Measurements from ENCODE around the gene DCST2. TPM values are rescaled to one million over a fixed set of nuclear protein-coding genes. Genes with fewer than 3 reads are reported as not detected.
A peak's percentile ranks its signal among the peaks of the same experiment; 100 is the strongest.

The DCST2 gene
- total RNA-seq, 1 donor from 2014 or later, result not detected

DNA sequence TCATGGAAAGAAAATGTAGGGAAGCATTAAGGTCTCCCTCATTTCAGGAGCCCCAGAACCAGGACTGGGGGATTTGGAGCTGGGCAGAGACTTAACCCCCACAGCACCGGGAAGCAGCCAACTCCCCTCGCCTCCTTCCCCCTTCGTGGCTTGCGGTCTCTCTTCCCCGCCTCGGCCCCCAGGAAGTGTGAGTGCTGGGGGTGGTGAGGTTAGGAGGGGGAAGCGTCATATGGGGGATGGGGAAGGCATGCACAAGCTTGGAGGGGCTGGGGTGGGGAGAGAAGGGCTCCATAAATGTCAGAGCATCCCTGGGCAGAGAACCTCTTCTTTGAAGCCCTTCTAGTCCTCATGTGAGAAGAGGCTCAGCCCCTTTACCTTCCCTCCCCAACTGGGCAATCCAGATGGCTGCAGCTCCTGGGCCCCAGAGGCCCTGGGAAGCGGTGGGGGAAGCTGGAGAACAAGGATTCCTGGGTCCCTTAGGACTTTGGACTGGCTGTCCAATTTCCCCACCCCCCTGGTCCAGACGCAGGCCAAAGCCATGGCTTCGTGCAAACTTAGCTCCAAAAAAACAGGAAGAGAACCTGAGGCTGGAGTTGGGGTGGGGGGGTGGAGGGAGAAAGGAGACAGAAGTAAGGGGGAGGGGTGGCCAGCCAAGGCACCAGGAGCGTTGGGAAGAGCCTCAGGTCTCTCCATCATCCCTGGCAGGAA is 23.2 kb downstream of the DCST2 start:
- no peak for DNase-seq (ENCODE audit: low spot score)

DNA sequence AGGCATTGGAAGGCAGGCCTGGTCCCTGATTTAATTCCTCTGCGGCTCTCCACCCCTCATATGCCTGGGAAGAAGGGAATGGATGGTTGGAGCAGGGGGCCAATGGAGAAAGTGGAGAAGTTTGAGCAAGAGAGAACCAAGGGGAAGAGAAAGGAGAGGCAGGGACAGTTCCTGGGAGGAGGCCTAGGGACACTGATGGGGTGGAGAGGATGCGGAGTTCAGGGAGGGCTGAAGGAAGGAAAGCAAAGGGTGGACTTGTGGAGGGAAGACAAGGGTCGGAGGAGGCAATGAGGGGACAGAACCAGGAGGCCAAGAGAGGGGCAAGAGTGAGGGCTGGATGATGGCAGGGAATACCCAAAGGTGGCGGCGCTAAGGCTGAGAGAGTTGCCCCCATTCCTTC is 23.8 kb downstream of the DCST2 start:
- no peak for DNase-seq (ENCODE audit: low spot score)

DNA sequence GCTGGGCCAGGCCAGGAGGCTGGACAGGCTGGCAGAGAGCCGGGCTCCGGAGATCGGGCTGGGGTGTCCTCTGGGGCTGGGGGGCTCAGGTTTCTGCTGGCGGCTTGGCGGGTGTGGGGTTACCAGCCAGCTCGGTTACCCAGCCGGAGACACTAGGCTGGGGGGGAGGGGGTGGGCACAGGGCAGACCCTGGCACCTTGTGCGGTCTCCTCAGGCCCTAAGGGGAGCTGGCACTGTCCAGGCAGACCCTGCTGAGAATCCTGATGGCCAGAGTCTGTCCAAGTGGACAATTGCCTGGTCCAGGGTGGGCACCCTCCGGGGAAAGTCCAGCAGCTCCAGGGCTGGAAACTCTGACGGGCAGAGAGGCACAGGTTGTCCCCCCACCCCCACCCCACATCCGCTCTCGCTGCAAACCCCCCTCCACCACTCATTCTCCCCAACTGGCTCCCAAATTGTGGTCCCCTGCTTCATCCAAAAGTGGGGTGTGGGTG is 24.3 kb downstream of the DCST2 start:
- DNase-seq (ENCODE audit: low spot score), result no peak

DNA sequence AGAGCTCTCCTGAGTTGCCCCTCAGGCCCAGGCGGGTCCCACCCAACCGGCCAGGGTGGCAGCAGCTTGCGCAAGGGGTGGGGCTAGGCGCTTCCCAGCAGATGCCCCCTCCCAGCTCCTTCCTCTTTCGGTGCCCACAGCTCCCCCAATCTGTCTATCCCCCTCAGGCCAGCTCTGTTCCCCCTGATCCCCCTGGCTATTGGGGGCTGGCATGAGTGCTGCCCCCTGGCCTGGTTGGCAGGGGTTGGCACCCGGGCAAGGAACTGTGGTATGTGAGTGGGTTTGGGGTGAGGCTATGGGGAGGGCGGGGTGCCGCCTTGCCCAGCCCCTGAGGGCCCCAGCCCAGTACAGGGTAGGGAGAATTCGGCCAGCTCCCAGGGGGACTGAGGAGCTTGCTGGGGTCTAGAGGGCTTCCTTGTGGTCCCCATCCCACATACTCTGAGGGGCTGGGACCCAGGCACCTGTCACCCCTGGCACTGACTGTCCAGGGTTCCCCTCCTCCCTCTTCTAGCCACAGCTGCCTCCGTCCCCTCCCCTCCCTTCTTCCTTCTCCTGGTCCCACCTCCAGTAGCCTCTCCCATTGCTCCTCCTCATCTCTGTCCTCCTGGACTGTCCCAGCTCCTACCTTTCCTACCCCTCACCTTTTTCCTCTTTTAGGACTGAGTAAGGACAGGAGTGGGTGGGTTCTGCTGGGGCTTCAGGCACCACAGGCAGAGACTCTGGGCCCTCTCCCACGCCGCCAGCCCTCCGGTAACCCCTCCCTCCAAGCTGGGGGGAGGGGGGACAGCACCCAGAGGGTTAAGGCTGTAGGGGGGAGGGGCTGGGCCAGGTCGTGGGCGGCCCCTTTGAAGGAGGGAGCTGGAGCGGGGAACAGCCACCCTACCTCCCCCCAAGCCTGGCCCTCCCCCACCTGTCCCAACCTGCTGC is 25.3 kb downstream of the DCST2 start:
- DNase-seq (ENCODE audit: low spot score), result no peak

DNA sequence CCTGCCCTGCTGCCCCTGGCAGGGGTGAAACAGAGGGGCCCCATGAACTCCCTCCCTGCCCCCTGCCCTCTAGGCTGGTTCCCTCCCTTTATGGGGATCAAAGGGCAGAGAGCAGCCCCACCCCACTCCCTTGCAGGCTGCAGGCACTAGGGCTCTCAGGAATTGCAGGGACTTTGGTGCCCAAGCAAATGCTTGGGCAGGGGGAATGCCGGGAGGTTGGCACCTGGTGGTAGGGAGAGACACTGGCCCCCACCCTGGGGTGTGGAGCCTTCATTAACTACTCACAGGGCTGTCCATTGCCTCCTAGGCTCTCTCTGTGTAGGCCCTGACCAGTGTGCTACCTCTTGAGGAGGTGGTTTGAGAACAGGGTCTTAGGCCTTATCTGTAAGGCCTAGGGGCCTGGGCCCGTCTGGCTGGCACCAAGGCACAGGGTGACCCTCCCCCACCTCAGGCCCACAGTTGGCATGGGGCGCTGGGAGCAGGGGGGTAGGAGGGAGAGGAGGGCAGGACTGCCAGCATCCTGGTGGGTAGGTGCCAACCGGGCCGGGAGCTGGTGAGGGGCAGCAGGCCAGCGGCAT is 26.2 kb downstream of the DCST2 start:
- DNase-seq (ENCODE audit: low spot score), result no peak

DNA sequence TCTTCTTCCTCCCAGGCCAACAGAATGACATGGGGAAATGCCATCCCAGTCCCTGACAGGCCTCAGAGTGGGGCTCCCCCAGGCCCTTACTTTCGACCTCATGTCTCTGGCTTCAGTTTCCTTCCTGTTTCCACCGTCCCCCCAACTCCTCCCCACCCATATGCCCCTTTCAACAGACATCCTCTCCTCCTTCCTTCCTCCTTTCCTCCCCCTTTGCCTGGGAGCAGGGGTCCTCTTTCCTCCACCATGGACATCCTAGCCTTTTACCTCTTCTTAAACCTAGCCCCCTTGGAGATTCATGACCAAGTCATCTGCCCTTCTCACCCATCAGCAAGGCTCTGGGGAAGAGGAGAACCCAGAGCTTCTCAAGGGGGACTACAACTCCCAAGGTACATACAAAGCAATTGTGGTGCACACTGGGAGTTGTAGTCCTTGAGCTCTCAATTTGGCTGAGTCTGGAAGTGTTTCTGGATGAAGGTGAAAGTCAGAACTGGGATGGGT is 26.9 kb downstream of the DCST2 start:
- DNase-seq (ENCODE audit: low spot score), result peak; percentile 37

DNA sequence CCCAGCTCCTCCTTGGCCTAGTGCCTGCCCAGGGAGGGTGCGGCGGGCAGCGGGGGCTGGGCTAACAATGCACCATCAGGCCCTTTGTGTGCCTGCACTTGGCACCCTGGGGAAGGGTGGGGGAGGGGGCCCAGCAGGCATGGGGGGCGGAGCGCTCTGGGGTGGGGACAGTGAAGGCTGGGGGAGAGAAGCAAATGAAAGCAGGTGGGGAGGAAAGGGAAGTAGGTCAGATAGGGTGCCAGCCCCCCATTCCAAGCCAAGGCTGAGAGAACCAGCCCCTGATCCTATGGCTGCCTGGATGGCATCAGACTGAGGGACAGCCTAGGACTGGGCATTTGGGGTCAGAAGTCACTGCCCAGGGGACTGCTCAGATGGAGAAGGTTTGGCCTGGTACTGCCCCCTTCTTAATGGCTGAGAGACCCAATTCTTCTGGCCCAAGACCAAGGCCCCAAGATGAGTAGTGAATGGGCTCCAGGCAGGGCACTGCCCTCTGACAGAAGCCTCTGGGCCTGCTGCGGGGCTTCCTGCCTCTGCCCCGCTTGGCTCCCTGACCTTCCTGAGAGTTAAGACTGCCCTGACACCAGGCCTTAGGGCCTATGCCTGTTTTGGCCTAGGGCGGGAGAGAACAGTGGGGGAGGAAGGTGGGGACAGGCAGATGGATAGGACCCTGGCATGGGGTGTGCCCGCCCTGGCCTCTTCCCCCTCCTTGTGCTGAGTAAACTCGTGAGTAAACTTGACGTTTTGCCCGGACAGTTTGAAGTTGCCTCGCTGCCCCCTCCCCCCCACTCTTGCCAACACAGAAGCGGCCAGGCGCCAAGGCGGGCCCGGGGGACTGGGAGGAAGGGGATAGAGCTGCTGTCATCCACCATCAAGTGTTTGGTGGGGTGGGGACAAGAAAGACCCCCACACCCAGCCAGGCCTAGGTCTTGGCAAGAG is 28.2 kb downstream of the DCST2 start:
- no peak for DNase-seq (ENCODE audit: low spot score)

DNA sequence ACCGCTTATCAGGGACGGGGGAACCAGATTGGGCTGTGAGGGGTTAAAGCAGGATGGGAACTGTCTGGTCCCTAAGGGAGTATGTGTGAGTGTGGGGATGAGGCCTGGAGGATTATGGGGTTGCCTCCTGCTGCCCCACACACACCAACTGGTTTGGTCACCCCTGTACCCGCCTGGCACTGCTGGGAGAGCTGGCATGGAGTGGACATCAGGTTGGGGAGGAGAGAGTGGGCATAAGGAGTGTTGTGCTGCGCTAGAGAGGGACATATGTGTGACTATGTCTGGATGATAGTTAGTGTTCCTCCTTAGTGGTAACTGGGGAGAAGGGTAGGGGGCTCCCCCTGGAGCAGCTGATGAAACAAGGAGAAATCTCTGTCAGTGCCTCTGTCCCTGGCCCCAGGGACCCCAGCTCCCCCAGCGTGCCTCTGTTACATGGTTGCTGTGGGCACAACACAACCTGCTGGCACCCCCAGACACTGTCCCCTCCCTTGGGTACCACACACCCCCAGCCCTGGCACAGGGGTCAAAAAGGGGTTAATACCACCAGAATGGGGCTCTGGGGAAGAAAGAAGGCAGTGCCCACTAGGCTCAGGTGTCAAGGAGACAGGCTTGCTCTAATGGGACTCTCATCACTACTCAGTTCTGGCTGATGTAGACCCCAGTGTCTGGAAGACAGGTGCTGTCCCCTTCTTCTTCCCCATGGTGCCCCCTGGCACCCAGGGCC is 29.1 kb downstream of the DCST2 start:
- no peak for DNase-seq (ENCODE audit: low spot score)

DNA sequence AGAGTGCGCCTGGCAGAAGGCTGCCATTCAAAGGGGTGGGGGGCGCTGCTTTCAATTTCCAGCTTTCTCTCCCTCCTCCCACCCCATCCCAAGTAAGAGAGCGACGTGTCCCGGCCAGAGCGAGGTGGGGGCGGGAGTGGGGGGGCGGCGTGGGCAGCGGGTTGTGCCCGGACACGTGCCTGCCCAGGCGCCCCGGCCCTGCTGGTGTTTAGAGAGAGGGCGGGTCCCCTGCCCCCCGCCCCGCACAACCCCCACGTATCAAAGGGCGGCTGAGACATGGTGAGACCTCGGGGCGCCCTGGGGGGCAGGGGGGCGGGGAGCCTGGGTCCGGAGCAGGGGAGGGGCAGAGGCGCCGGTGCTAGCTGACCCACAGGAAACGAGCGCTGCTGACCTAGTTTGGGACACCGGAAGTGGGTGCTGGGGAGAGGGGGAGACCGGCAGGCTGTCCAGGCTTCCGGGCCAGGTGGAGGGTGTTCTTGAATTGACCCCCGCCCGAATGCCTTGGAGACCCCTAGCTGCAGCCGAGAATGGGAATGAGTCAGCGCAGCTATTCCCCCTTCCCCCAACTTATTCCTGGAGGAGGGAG is 29.7 kb downstream of the DCST2 start:
- DNase-seq (ENCODE audit: low spot score), result peak; percentile 48

DNA sequence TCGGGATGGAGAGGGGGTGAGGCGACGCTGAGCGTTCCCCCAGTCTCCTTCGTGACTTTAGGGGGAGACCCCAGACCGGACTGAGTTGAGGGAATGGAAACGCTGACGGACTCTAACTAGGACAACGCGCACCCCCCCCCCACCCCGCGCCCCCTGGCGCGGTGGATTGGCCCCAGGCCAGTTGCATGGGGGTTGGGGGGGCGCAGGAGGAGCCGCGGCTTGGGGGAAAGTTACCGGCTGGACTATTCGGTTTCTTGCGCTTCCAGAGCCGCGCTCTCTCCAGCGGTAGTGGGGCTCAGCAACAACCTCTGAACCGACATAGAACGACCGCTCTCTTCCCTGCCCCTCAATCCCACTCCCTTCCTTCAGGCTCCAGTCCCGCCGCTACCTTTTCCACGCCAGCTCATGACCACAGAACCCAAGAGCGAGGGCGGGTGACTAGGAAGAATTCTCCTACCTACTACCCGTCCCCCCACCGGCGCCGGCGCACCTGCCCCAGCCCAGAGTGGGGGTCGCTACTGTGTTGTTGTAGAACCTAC is 30.3 kb downstream of the DCST2 start:
- peak; percentile 39 for DNase-seq (ENCODE audit: low spot score)

DNA sequence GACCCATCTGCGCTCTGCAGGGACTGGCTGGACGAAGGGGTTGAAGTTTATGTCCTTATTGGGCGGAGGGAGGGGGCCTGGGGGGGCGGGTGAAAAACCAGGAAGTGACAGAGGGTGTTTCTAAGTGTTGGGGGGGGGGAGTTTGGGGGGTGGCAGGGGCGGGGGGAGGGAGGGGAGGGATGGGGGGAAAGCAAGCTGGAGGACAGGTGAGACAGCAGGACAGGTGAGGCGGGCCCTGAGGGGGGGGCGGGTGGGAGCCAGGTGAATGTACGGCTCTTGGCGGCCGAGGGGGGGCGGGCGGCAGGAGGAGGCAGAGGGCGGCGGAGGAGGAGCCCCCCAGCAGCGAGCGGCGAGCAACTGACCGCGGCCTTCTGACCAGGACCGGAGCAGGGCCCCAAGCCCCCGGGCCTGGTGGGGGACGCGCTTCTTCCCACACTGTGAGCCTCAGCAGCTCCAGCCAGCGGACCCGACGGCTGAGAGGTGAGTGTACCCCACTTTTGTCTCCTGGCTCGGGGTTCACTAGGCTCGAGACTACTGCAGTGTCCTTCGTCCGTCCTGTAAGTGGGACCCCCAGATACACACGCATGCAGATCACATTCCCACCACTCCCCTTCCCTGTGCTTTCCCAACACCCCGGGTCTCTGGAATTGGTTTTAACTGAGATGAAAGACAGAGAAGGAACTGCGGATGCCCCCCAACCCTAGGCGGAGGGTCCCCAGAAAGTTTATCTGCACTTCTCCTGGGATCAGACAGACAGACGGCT is 30.9 kb downstream of the DCST2 start, which contains the start of gene ZBTB7B:
TSS of gene ZBTB7B (plus strand) at position 339 of the 763 bp plus-strand sequence. CDS start 11,859 bp downstream, outside the sequence.
- peak; percentile 41 for DNase-seq (ENCODE audit: low spot score)

DNA sequence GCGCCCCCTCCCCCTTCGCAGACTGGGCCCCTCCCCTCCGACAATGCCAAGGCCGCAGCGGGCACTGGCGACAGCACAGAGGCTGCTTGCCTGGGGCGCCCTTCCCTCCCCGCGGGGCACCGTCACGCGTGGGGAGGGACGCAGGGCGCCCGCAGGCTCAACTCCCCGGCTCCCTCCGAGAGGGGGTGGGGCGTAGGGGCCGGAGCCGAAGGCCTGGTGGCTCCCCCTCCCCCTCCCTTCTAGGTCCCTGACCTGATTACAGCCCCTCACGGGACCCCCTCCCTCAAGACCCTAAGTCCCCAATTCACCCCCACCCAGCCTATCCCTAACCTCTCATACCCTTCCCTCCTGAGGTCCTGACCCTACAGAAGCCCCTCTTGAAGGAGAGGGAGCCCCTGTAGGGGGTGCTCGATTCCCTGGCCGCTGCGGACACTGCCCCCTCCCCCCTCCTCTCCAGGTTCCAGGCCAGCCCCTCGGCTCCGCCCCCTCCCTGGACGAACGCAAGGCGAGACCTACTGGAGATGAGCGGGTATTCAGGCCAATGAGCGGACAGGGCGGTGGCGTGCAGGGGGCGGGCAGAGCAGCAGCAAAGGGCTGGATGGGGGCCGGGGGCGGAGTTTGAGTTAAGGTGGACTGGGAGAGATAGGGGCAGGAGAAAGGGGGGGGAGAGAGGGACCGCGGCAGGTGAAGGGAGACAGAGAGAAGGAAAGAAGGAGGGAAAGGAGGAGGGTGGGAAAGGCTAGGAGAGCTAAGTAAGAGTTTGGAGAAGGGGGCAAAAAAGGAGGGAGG is 31.7 kb downstream of the DCST2 start:
- DNase-seq (ENCODE audit: low spot score), result peak; percentile 100

DNA sequence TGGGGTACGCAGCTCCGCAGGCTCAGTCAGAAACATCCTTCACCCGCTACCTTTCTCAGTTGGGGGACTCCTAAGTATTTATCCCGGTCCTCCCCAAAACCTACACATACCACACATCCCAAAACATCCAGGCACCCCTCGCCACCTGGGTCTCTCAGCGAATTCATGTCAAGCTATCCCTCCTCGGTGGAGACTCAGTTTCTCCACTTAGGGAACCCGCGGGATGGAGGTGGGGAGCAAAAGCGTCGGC is 32.2 kb downstream of the DCST2 start:
- DNase-seq (ENCODE audit: low spot score), result no peak

DNA sequence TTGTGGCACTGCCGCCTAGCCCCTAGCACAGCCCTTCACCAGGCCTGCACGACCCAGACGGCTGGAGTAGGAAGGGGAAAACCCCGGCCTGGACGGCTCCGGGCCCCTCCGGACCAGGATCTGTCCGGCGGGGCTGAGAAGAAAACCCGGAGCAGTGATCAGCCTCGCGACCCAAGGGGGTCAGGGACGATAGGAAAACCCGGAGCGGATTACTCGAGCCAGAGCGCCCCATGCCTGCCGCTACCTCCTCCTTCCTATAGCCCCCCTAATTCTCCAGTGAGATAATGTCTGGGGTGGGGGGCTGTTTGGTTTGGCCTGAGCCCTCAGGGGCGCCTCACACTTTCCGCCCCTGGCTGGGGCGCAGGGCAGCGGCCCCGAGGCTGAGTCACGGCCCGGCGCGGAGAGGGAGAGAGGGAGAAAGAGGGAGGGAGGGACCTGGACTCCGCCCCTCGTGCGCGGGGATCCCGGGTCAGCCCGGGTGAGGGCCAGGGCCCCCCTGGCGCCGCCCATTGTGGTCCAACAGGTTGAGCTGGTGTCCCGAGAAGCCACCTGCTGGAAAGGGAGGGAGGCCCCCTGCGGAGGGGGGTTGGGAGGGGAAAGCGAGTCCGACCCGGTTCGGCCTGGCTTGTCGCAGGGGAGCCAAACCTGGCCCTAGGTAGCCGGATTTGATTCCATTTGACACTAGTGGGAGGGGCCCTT is 32.7 kb downstream of the DCST2 start:
- DNase-seq (ENCODE audit: low spot score), result peak; percentile 96

DNA sequence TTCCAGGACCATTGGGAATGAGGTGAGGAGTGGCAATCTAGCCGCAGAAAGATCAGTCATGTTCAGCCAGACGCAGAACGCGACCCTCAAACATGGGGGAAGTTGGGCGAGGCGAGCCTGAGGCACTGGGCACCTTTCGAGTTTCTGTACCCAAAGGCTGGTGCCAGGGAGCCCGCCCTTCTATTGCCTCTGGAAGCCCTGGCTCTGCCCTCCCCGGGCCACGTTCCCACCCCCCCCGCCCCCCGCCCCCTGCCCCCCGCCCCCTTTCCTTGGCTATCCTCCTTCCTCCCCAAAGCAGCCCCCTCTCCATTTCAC is 33.2 kb downstream of the DCST2 start:
- DNase-seq (ENCODE audit: low spot score), result no peak

DNA sequence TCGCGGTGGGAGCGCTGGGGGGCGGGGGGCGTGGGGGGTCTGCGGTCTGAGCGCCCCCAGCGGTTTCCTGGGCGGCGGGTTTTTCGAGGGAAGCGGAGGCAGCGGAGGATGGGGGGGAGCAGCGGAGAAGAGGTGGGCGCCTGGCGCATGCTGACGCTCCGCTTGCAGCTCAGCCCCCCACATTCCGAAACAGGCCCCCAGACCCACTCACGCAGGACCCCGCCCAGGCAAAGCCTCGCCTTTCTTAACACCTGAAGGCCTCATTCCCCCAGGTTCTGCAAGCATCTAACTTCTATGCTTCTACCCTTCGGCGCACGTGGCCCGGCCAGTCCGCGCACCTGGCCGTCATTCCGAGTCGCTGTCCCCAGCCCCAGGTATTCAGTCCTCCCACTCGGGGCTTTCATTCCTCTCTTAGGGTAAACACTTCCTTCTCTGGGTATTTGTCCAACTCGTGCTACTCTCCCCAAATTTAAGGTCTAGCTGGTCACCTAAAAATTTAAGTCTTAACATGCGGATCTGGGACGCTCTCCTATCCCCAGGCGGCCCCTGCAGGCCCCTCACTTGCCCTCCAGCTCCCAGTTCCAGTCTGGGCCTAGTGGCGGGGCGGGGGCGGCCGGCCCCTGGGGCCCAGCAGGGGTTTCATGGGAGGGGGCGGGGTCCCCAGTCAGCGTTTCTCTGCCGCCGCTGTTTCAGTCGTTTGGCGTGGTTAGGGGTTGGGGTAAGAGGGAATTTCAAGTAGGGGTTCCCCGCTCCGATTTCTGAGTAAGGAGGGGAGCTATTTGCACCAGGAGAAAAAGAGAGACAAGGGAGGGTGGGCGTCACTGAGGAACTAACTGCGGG is 33.8 kb downstream of the DCST2 start:
- DNase-seq (ENCODE audit: low spot score), result peak; percentile 71

Data from umbilical cord (tissue), 2 donors.